Stimulated activated naive CD8-positive, alpha-beta T cell treated with anti-CD3 and anti-CD28 coated beads, Interleukin-15, amount 100 ng/mL, for 72 hours (primary cell): ENCODE data around the gene TMEM88.

Experiments used
- ATAC-seq: fragments of 150-1000 bp; cut with Tn5 transposase; 2 replicates; pipeline ENCODE4 v1.10.0; 2021; ENCODE audit warnings: mild to moderate bottlenecking, moderate library complexity
- DNase-seq, 2 donors: peaks; one replicate each; pipeline ENCODE4 v3.0.0; 2021 to 2022
- H3K27ac Mint-ChIP-seq, 2 donors: one replicate each; pipeline ENCODE4 v1.8.0; 2022; ENCODE audit warnings: mild to moderate bottlenecking in 2 of 2, mixed read lengths in 2 of 2, moderate library complexity in 2 of 2
- H3K27me3 Mint-ChIP-seq: one replicate; pipeline ENCODE4 v1.8.0; 2022; ENCODE audit warnings: mixed read lengths
- H3K4me1 Mint-ChIP-seq: one replicate; pipeline ENCODE4 v1.8.0; 2022; ENCODE audit warnings: mild to moderate bottlenecking, mixed read lengths
- H3K4me3 Mint-ChIP-seq, 2 donors: one replicate each; pipeline ENCODE4 v1.8.0; 2022; ENCODE audit warnings: mild to moderate bottlenecking in 2 of 2, mixed read lengths in 2 of 2, moderate library complexity in 1 of 2
- H3K9me3 Mint-ChIP-seq, 2 donors: one replicate each; pipeline ENCODE4 v1.8.0; 2022; ENCODE audit warnings: mixed read lengths in 2 of 2

Gene TMEM88

DNA sequence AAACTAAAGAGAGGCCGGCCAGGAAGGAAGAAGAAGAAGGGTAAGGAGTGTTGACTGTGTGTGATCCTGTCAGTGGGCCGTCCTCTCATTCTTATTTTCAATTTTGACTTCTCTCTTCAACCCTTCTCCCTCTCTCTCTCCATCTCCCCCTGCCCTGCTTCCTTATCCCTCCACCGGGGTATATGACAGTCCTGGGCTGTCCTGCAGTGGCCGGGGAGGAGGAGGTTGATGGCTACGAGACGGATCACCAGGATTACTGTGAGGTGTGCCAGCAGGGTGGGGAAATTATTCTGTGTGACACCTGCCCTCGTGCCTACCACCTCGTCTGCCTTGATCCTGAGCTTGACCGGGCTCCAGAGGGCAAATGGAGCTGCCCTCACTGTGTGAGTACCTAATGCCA lies 39.4 kb downstream of the TMEM88 start:
- Mint-ChIP-seq H3K27ac (peak overlapping the region in 1 of 2 donors; percentile 72), H3K4me3 (no peak overlapping the region), H3K9me3 (no peaks in the 10 kb centered on the region), H3K4me1 (peaks cover 39% of the 10 kb centered on the region), H3K27me3 (no peaks in the 10 kb centered on the region)
- peak in 1 of 2 donors; percentile 2 for DNase-seq
- no peak for ATAC-seq

DNA sequence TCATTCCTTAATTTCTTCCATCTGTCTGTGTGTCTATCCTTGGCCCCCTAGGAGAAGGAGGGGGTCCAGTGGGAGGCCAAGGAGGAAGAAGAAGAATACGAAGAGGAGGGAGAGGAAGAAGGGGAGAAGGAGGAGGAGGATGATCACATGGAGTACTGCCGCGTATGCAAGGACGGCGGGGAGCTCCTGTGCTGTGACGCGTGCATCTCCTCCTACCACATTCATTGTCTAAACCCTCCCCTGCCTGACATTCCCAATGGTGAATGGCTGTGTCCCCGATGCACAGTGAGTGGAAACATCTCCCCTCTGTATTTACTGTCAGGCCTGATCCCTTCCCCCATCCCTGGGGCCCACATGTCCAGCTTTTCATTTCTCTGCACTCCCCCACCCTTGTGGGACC lies 40.0 kb downstream of the TMEM88 start:
- ATAC-seq (no peak), DNase-seq (peak in 1 of 2 donors; percentile 2)
- Mint-ChIP-seq H3K4me3 (no peak overlapping the region), H3K27me3 (no peaks in the 10 kb centered on the region), H3K27ac (peak overlapping the region; percentile 35 to 47), H3K9me3 (no peaks in the 10 kb centered on the region), H3K4me1 (peaks cover 39% of the 10 kb centered on the region)

DNA sequence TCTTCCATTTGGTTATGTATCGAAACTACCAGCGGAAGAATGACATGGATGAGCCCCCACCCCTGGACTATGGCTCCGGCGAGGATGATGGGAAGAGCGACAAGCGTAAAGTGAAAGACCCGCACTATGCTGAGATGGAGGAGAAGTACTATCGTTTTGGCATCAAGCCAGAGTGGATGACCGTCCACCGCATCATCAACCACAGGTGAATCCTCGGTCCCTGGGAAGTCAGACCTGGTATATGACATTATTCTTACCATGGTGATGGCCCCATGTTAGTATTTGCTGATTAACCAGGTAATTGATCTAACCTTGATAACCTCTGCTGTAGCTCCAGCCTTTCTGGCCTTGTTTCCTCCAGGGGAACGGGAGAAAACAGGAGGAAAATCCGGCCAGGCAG lies 42.2 kb downstream of the TMEM88 start:
- H3K9me3 Mint-ChIP-seq = no peaks in the 10 kb centered on the region
- H3K4me3 Mint-ChIP-seq = no peak overlapping the region
- H3K27me3 Mint-ChIP-seq = no peaks in the 10 kb centered on the region
- peak overlapping the region; percentile 28 to 72 for H3K27ac Mint-ChIP-seq
- ATAC-seq (no peak), DNase-seq (peak in 1 of 2 donors; percentile 3)
- peaks cover 33% of the 10 kb centered on the region for H3K4me1 Mint-ChIP-seq

DNA sequence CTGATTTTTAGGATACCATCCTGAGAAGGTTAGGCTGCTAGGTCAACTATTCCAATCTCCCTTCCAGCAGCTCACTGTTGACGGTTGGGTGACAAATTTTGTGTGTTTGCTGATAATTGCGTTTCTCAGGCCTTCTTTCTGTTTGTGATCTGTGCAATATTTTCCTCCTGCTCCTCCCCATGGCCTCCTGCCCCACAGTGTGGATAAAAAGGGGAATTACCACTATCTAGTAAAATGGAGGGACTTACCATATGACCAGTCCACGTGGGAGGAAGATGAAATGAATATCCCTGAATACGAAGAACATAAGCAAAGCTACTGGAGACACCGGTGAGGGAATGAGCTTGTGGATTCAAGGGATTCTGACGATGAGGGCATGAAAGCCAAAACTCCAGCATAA lies 42.9 kb downstream of the TMEM88 start:
- Mint-ChIP-seq H3K4me1 (peaks cover 33% of the 10 kb centered on the region), H3K27ac (peak overlapping the region in 1 of 2 donors; percentile 30), H3K4me3 (no peak overlapping the region), H3K9me3 (no peaks in the 10 kb centered on the region), H3K27me3 (no peaks in the 10 kb centered on the region)
- peak in 1 of 2 donors; percentile 16 for DNase-seq
- peak; percentile 69 for ATAC-seq

DNA sequence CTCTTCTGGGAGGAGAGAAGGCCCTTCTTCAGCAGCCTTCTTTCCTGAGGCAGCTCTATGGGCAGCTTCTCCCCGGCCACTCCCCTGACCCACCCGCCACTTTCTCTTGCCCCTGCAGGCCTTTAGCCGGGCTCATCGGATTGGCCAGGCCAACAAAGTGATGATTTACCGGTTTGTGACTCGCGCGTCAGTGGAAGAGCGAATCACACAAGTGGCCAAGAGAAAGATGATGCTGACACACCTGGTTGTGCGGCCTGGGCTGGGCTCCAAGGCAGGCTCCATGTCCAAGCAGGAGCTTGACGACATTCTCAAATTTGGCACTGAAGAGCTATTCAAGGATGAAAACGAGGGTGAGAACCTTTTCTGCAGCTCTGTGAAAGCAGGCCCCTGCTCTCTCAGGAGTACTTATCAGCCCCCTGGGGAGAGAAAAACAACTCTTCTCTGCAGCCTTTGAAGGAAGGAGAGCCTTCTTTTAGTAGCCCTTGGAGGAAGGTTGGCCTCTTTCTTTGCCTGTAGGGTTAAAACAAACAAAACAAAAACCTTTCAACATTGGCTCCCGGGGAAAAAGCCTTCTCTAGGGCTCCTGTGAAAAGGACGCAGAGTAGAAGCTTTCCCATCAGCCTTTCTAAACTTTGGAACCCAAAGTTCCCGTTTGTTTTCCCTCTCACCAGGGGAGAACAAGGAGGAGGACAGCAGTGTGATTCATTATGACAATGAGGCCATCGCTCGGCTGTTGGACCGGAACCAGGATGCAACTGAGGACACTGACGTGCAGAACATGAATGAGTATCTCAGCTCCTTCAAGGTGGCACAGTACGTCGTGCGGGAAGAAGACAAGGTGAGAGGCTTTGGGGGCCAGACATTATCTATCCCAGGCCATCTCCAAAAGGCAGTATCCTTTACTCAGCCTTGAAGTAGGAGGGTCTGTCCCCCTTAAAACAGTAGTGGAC lies 48.6 kb downstream of the TMEM88 start:
- Mint-ChIP-seq H3K4me1 (no peaks in the 10 kb centered on the region), H3K4me3 (no peak overlapping the region), H3K9me3 (no peaks in the 10 kb centered on the region), H3K27me3 (no peaks in the 10 kb centered on the region), H3K27ac (no peak overlapping the region)
- no peak for ATAC-seq
- no peak for DNase-seq
